HG02973 (cell line): ENCODE results near the gene TSPAN4.

Experiments
- ATAC-seq: cut with Tn5 transposase; IDR thresholded peaks from one replicate; pipeline ENCODE4 v1.9.1; 2021; ENCODE audit warnings: moderate library complexity; ENCODE audit not compliant: unreplicated experiment

The TSPAN4 gene

GRCh38 chr11:848380-848931, 5.8 kb downstream of the TSPAN4 start:
- ATAC-seq, result no peak

GRCh38 chr11:849104-849824, 6.6 kb downstream of the TSPAN4 start:
- ATAC-seq, result no peak

- no peak for ATAC-seq
Measured at GRCh38 chr11:849951-850774, 7.5 kb downstream of the TSPAN4 start.

- ATAC-seq, result no peak
Measured at GRCh38 chr11:850775-851763, 8.4 kb downstream of the TSPAN4 start.

GRCh38 chr11:852762-853161, 10.1 kb downstream of the TSPAN4 start:
- ATAC-seq, result no peak

GRCh38 chr11:853682-854448, 11.2 kb downstream of the TSPAN4 start:
- ATAC-seq, result no peak

GRCh38 chr11:854601-855329, 12.1 kb downstream of the TSPAN4 start:
- ATAC-seq, result no peak

- ATAC-seq, result no peak
Measured at GRCh38 chr11:855330-855674, 12.7 kb downstream of the TSPAN4 start.

- ATAC-seq, result no peak
Measured at GRCh38 chr11:855796-856195, 13.1 kb downstream of the TSPAN4 start.

- no peak for ATAC-seq
Measured at GRCh38 chr11:856397-856796, 13.7 kb downstream of the TSPAN4 start.

- ATAC-seq, result no peak
Measured at GRCh38 chr11:858053-858761, 15.6 kb downstream of the TSPAN4 start.

GRCh38 chr11:858762-859339, 16.2 kb downstream of the TSPAN4 start:
- ATAC-seq, result no peak

- no peak for ATAC-seq
Measured at GRCh38 chr11:859394-860131, 16.9 kb downstream of the TSPAN4 start.

- no peak for ATAC-seq
Measured at GRCh38 chr11:860234-861104, 17.8 kb downstream of the TSPAN4 start.

- ATAC-seq, result no peak
Measured at GRCh38 chr11:861105-861479, 18.4 kb downstream of the TSPAN4 start.

- no peak for ATAC-seq
Measured at GRCh38 chr11:862081-862661, 19.5 kb downstream of the TSPAN4 start.

GRCh38 chr11:862696-863022, 20.0 kb downstream of the TSPAN4 start:
- no peak for ATAC-seq
